Measurements from ENCODE around the gene MT1B.
A peak's percentile ranks its signal among the peaks of the same experiment; 100 is the strongest.
"Not testable (repeated sequence)": the region's sequence is repeated elsewhere in the genome, so short reads cannot be mapped to it uniquely, and the experiment has no call there.

Gene MT1B

GRCh38 chr16:56637814-56638750 is 13.6 kb upstream of the MT1B start, which contains the start of gene MT1A:
Gene MT1A, plus strand, starts transcription at chr16:56638666. Its CDS starts 73 bp downstream, at chr16:56638739.
- peak; percentile 85 for DNase-seq (ENCODE audit: low spot score)

GRCh38 chr16:56639045-56639444 is 12.6 kb upstream of the MT1B start:
- no peak for DNase-seq (ENCODE audit: low spot score)

GRCh38 chr16:56640076-56640475 is 11.6 kb upstream of the MT1B start:
- DNase-seq (ENCODE audit: low spot score): no peak

GRCh38 chr16:56641166-56641565 is 10.5 kb upstream of the MT1B start:
- DNase-seq (ENCODE audit: low spot score): no peak

- DNase-seq (ENCODE audit: low spot score): peak; percentile 67
These were observed 8.5 kb upstream of the MT1B start for GRCh38 chr16:56643080-56643778.

- no peak for DNase-seq (ENCODE audit: low spot score)
These were observed 7.9 kb upstream of the MT1B start for GRCh38 chr16:56643833-56644232.

- DNase-seq (ENCODE audit: low spot score): no peak
These were observed 6.4 kb upstream of the MT1B start for GRCh38 chr16:56645311-56645710.

- no peak for DNase-seq (ENCODE audit: low spot score)
These were observed 5.8 kb upstream of the MT1B start for GRCh38 chr16:56645838-56646237.

- DNase-seq (ENCODE audit: low spot score): no peak
These were observed 3.9 kb upstream of the MT1B start for GRCh38 chr16:56647641-56648431.

GRCh38 chr16:56649271-56649670 is 2.4 kb upstream of the MT1B start:
- no peak for DNase-seq (ENCODE audit: low spot score)

- DNase-seq (ENCODE audit: low spot score): no peak
These were observed 1.9 kb upstream of the MT1B start for GRCh38 chr16:56649820-56650219.

GRCh38 chr16:56652600-56652999 is 914 bp downstream of the MT1B start:
- DNase-seq (ENCODE audit: low spot score): no peak

GRCh38 chr16:56653218-56653617 is 1.5 kb downstream of the MT1B start:
- no peak for DNase-seq (ENCODE audit: low spot score)

GRCh38 chr16:56657555-56658326 is 6.1 kb downstream of the MT1B start, which contains the start of gene MT1F:
Gene MT1F, plus strand, starts transcription at chr16:56657959. Its CDS starts 100 bp downstream, at chr16:56658059.
- peak; percentile 32 for DNase-seq (ENCODE audit: low spot score)

- no peak for DNase-seq (ENCODE audit: low spot score)
These were observed 6.7 kb downstream of the MT1B start for GRCh38 chr16:56658327-56658875.

GRCh38 chr16:56662357-56663354 is 11.0 kb downstream of the MT1B start:
- DNase-seq (ENCODE audit: low spot score): no peak

- no peak for DNase-seq (ENCODE audit: low spot score)
These were observed 12.8 kb downstream of the MT1B start for GRCh38 chr16:56664506-56664905.

GRCh38 chr16:56665286-56666261 is 13.9 kb downstream of the MT1B start:
- not testable (repeated sequence) for DNase-seq (ENCODE audit: low spot score)
